ENCODE measurements around the gene WNK4.

WNK4 gene

DNA sequence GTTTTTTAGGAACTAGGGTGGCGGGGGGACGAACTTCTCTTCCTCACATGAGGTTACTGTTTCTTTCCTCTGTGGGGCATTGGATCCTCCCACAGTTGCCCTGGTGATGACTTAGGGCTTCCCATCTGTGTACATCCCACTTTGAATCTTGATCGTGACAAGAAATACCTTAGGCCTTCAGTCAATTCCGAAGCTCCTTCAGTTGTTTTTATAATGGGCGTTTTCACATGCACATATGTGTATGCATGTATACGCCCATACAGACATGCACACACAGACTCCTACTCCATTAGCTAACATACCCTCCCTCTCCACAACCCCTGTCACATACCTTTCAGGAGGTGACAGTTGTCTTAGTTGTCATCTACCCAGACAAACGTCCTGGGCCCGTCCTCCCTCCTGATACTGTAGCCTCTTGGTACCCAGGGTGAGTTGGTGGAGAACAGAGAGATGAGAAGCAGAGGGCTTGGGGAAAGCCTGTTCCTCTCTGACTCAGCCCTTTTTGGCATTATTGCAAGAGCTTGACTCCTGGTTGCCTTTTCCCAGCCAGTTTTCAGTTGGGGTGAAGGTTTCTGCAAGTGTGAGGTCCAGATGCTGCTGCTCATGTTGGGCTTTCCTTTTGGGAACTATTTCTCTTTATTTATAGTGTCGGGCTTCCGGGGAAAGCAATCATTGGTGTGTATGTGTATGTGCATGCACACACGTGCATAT lies 61.7 kb downstream of the WNK4 start:
- no peak for DNase-seq

DNA sequence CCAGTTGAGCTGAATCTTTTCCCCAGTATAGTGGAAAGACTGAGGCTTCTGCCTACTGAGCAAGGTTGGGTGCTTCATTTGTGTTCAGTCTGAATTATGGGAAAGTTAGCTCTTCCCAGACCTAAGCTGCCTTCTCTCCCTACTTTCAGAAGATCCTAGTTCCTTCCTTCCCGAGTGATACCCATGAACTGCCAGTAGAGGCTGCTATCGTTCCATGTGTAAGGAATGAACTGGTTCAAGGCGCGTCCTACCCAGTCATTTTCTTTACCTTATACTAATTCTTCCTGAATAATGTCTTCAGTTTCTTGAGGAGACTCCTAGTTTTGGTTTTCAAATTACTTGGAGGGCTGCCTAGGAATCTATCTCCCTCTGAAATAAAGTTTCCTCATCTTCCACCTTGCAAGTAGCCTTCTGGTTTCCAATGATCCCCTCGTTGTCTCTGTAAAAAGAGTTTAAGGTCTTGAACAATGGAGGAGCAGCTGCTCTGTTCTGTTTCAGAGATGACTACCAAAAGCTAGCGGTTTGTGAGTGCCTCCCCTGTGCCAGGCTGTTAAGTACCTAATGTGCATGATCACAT lies 63.0 kb downstream of the WNK4 start:
- DNase-seq: peak in 1 of 2 donors; percentile 58

GRCh38 chr17:42844271-42844670 lies 63.9 kb downstream of the WNK4 start, which contains the start of gene AOC2:
Gene AOC2, plus strand, starts transcription at chr17:42844580. Its CDS starts 47 bp downstream, at chr17:42844627.
- no peak for DNase-seq

- DNase-seq: no peak
Observed at GRCh38 chr17:42844761-42845555, 64.5 kb downstream of the WNK4 start.

DNA sequence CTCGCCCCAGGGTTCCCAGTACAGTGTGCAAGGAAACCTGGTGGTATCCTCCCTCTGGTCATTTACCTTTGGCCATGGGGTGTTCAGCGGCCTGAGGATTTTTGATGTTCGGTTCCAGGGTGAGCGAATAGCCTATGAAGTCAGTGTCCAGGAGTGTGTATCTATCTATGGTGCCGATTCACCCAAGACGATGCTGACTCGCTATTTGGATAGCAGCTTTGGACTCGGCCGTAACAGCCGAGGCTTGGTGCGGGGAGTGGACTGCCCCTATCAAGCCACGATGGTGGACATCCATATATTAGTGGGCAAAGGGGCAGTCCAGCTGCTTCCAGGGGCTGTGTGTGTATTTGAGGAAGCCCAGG lies 65.1 kb downstream of the WNK4 start:
- DNase-seq: no peak

DNA sequence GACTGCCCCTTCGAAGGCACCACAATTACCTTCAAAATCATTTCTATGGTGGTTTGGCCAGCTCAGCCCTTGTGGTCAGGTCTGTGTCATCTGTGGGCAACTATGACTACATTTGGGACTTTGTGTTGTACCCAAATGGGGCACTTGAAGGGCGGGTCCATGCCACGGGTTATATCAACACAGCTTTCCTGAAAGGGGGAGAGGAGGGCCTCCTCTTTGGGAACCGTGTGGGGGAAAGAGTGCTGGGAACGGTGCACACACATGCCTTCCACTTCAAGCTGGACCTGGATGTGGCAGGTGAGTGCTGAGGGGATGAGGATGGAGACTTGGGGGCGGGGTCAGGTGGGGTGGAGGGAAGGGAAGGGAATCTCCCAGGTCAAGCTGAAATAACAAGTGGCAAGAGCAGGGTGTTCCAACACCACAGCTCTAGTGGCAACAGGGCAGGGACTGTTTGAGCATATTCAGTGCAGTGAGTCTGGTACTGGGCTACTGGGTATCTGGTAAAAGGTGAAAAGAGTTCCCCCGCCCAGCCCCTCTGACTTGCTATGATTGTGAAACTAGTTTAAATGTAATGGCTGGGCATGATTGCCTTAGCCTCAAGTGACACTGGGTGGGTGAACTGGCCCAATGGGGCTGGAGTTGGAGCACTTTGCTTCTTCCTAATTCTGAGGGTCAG lies 65.6 kb downstream of the WNK4 start:
- no peak for DNase-seq

Data from hippocampal formation (tissue), 2 donors.